ENCODE measurements around the gene MACF1.

DNA sequence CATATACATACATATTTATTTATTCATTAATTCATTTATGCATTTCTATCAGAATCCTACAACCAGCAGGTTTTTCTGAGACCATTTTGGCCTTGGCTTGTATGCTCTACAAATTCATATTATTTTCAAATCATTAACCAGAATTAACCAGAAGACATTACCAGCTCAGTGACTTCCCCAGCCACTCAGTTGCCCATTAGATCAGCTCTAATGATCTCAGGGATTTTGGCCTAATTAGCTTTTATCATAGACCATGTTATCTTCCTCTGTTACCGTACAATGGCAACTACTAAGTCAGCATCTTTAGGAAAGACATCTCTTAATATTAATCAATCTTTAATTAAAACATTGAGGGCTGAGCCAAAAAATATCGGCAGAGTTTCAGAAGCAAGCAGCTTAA lies 196.6 kb downstream of the MACF1 start:
- TF ChIP-seq FOXM1 (IDR thresholded peaks at IDR 0.05; ENCODE audit: borderline replicate concordance) (no peak), SP1 (IDR thresholded peaks at IDR 0.05) (no peak), BHLHE40 (IDR thresholded peaks at IDR 0.05; ENCODE audit: borderline replicate concordance) (no peak), ZNF384 (IDR thresholded peaks at IDR 0.05) (no peak), FOXA1 (IDR thresholded peaks at IDR 0.05) (no peak), LEF1 (IDR thresholded peaks at IDR 0.05; ENCODE audit: borderline replicate concordance) (no peak)
- TF ChIP-seq, protein P1, sequence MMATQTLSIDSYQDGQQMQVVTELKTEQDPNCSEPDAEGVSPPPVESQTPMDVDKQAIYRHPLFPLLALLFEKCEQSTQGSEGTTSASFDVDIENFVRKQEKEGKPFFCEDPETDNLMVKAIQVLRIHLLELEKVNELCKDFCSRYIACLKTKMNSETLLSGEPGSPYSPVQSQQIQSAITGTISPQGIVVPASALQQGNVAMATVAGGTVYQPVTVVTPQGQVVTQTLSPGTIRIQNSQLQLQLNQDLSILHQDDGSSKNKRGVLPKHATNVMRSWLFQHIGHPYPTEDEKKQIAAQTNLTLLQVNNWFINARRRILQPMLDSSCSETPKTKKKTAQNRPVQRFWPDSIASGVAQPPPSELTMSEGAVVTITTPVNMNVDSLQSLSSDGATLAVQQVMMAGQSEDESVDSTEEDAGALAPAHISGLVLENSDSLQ (IDR thresholded peaks at IDR 0.05) = no peak

Data from HEK293T (cell line).